Keratinocyte (primary cell): Measurements from ENCODE around the gene MED31. TPM values are rescaled to one million over a fixed set of nuclear protein-coding genes. Genes with fewer than 3 reads are reported as not detected.
"Not testable (repeated sequence)": the region's sequence is repeated elsewhere in the genome, so short reads cannot be mapped to it uniquely, and the experiment has no call there.

Source experiments
- DNase-seq: peaks from one replicate; pipeline ENCODE4 v3.0.0-alpha.2; 2011; ENCODE audit warnings: low read depth, missing footprints, low spot score
- FAIRE-seq: peaks from 2 replicates; lab custom pipeline; 2011; peaks lifted over from hg19 to GRCh38; lab: Jason Lieb, UNC
- H2AFZ ChIP-seq: 2 replicates; pipeline ENCODE4 v1.6.0; 2012; ENCODE audit warnings: low read length, control low read depth, inconsistent platforms; ENCODE audit not compliant: control insufficient read depth
- H3K27ac ChIP-seq: 2 replicates; pipeline ENCODE4 v1.5.1; 2011; ENCODE audit warnings: low read length; ENCODE audit not compliant: control insufficient read depth, insufficient read depth
- H3K27me3 ChIP-seq: 3 replicates; pipeline ENCODE4 v1.6.0; 2011; ENCODE audit warnings: low read length; ENCODE audit not compliant: control insufficient read depth, insufficient read depth; ENCODE audit errors: extremely low read depth
- H3K36me3 ChIP-seq, 2 experiments: 2 replicates in 1 of 2; 3 replicates in 1 of 2; pipeline ENCODE4 v1.5.1; 2011; ENCODE audit warnings: low read length in 2 of 2, mild to moderate bottlenecking in 1 of 2; ENCODE audit not compliant: control insufficient read depth in 2 of 2, insufficient read depth in 2 of 2; ENCODE audit errors: extremely low read depth in 1 of 2
- H3K4me1 ChIP-seq: 3 replicates; pipeline ENCODE4 v1.5.1; 2011; ENCODE audit warnings: low read length; ENCODE audit not compliant: control insufficient read depth, insufficient read depth; ENCODE audit errors: extremely low read depth
- H3K4me2 ChIP-seq: 3 replicates; pipeline ENCODE4 v1.6.0; 2011; ENCODE audit warnings: low read depth, low read length; ENCODE audit not compliant: control insufficient read depth, insufficient read depth; ENCODE audit errors: extremely low read depth
- H3K4me3 ChIP-seq, 3 experiments: fragments of 200-600 bp in 1 of 3; sonication (generic) in 1 of 3; 2 replicates in 2 of 3; 3 replicates in 1 of 3; pipeline ENCODE4 v1.5.1; 2011 to 2016; ENCODE audit warnings: low read length in 3 of 3, mild to moderate bottlenecking in 3 of 3, control low read depth in 2 of 3, inconsistent platforms in 1 of 3, low read depth in 1 of 3, mixed read lengths in 1 of 3, mixed run types in 1 of 3, moderate library complexity in 1 of 3; ENCODE audit not compliant: control insufficient read depth in 2 of 3, insufficient read depth in 2 of 3; ENCODE audit errors: extremely low read depth in 1 of 3
- H3K79me2 ChIP-seq: 2 replicates; pipeline ENCODE4 v1.6.0; 2012; ENCODE audit warnings: low read length; ENCODE audit not compliant: control insufficient read depth, insufficient read depth
- H3K9ac ChIP-seq: 3 replicates; pipeline ENCODE4 v1.6.0; 2011; ENCODE audit warnings: low read length; ENCODE audit not compliant: control insufficient read depth, insufficient read depth; ENCODE audit errors: extremely low read depth
- H3K9me1 ChIP-seq: 3 replicates; pipeline ENCODE4 v1.6.0; 2011; ENCODE audit warnings: low read length; ENCODE audit not compliant: control insufficient read depth, insufficient read depth; ENCODE audit errors: extremely low read depth
- H3K9me3 ChIP-seq: 2 replicates; pipeline ENCODE4 v1.5.1; 2012; ENCODE audit warnings: low read depth, low read length; ENCODE audit not compliant: control insufficient read depth
- H4K20me1 ChIP-seq: 3 replicates; pipeline ENCODE4 v1.6.0; 2011; ENCODE audit warnings: low read length; ENCODE audit not compliant: control insufficient read depth, insufficient read depth; ENCODE audit errors: extremely low read depth
- CTCF ChIP-seq, 3 experiments: IDR thresholded peaks in 1 of 3; conservative IDR thresholded peaks in 1 of 3; optimal IDR thresholded peaks in 1 of 3; 2 replicates in 2 of 3; 3 replicates in 1 of 3; pipeline versions ENCODE3 to v1.5.1; 2011; ENCODE audit warnings: low read length in 3 of 3, mild to moderate bottlenecking in 3 of 3, moderate library complexity in 2 of 3, control low read depth in 1 of 3, inconsistent platforms in 1 of 3; ENCODE audit not compliant: insufficient read depth in 2 of 3; ENCODE audit errors: extremely low read depth in 1 of 3
- EZH2 ChIP-seq: IDR thresholded peaks from one replicate; pipeline ENCODE4 v1.6.1; 2012; ENCODE audit warnings: inconsistent platforms, mild to moderate bottlenecking, low read length, moderate library complexity
- dilution Hi-C: fragments of 300-500 bp; cut with MboI; formaldehyde crosslinking; loops from one replicate; pipeline ENCODE4 v1.7.0; 2020; ENCODE audit warnings: low sequenced_read_pairs; ENCODE audit not compliant: extremely low pct_ligation_motif_present
- polyA plus RNA-seq, 5 experiments: library from polyadenylated mRNA; depleted of rRNA in 3 of 5; stranded (reverse) in 3 of 5; stranded (forward) in 1 of 5; unstranded in 1 of 5; fragments of >200 nt; gene quantifications; 1 replicate in 1 of 5; 2 replicates in 3 of 5; 3 replicates in 1 of 5; pipeline versions ENCODE4 v1.2.1 to v1.2.3, GENCODE V29; 2011 to 2012; ENCODE audit warnings: missing spikeins in 2 of 5, low read depth in 1 of 5, low replicate concordance in 1 of 5

Gene MED31
- polyA plus RNA-seq, 1 donor (not counting 4 experiments of a cell fraction or from before 2014, with no cell fraction given): 49.0 TPM

- peak overlapping the region; percentile 74 for H3K27ac ChIP-seq
- H3K27me3 ChIP-seq: no peaks in the 10 kb centered on the region
- peak overlapping the region; percentile 42 for H3K9ac ChIP-seq
- no peaks in the 10 kb centered on the region for H3K79me2 ChIP-seq
- DNase-seq (no peak), FAIRE-seq (no peak)
- H3K9me1 ChIP-seq: no peaks in the 10 kb centered on the region
- no peaks in the 10 kb centered on the region for H4K20me1 ChIP-seq
- peak overlapping the region; percentile 63 for H3K4me2 ChIP-seq
- TF ChIP-seq EZH2 (no peak), CTCF (optimal IDR thresholded peaks at IDR 0.05 in 1 of 3, IDR thresholded peaks at IDR 0.05 in 1 of 3, conservative IDR thresholded peaks at IDR 0.05 in 1 of 3; ENCODE audit: extremely low read depth in 1 of 3, insufficient read depth in 2 of 3, low read length in 3 of 3) (peak; percentile 89 to 97 (median 96))
- H3K36me3 ChIP-seq: no peaks in the 10 kb centered on the region
- H2AFZ ChIP-seq: peak overlapping the region; percentile 52
- no peak overlapping the region for H3K4me3 ChIP-seq
- peaks cover 35% of the 10 kb centered on the region for H3K4me1 ChIP-seq
- dilution Hi-C loops: no loop called here
- H3K9me3 ChIP-seq: no peaks in the 10 kb centered on the region
Measured at GRCh38 chr17:6666077-6666521, 14.7 kb upstream of the MED31 start.

GRCh38 chr17:6663200-6663599, 11.8 kb upstream of the MED31 start:
- dilution Hi-C loops, H3K4me3 ChIP-seq, H4K20me1 ChIP-seq, DNase-seq, H3K4me2 ChIP-seq, H3K9me3 ChIP-seq, H3K36me3 ChIP-seq, H3K9ac ChIP-seq, H3K9me1 ChIP-seq, H2AFZ ChIP-seq, H3K79me2 ChIP-seq, H3K27ac ChIP-seq, FAIRE-seq, H3K27me3 ChIP-seq: not testable (repeated sequence)
- H3K4me1 ChIP-seq: peaks cover 12% of the 10 kb centered on the region

GRCh38 chr17:6661464-6661848, 10.1 kb upstream of the MED31 start:
- Histone ChIP-seq H3K79me2 (no peaks in the 10 kb centered on the region), H3K9me3 (no peaks in the 10 kb centered on the region), H2AFZ (no peak overlapping the region), H3K36me3 (no peaks in the 10 kb centered on the region), H4K20me1 (no peaks in the 10 kb centered on the region), H3K27me3 (no peaks in the 10 kb centered on the region), H3K9ac (no peak overlapping the region), H3K4me3 (no peak overlapping the region), H3K4me1 (peaks cover 11% of the 10 kb centered on the region), H3K27ac (no peak overlapping the region), H3K9me1 (no peaks in the 10 kb centered on the region), H3K4me2 (no peak overlapping the region)
- DNase-seq: no peak
- dilution Hi-C loops: no loop called here
- no peak for TF ChIP-seq EZH2
- TF ChIP-seq CTCF (optimal IDR thresholded peaks at IDR 0.05 in 1 of 3, IDR thresholded peaks at IDR 0.05 in 1 of 3, conservative IDR thresholded peaks at IDR 0.05 in 1 of 3; ENCODE audit: extremely low read depth in 1 of 3, insufficient read depth in 2 of 3, low read length in 3 of 3): no peak
- FAIRE-seq: no peak
